HG03432 (cell line): ENCODE measurements around the gene C1orf74.

Experiments used
- ATAC-seq: cut with Tn5 transposase; IDR thresholded peaks from one replicate; pipeline ENCODE4 v1.9.1; 2021; ENCODE audit warnings: mild to moderate bottlenecking, moderate library complexity; ENCODE audit not compliant: unreplicated experiment

Gene C1orf74

DNA sequence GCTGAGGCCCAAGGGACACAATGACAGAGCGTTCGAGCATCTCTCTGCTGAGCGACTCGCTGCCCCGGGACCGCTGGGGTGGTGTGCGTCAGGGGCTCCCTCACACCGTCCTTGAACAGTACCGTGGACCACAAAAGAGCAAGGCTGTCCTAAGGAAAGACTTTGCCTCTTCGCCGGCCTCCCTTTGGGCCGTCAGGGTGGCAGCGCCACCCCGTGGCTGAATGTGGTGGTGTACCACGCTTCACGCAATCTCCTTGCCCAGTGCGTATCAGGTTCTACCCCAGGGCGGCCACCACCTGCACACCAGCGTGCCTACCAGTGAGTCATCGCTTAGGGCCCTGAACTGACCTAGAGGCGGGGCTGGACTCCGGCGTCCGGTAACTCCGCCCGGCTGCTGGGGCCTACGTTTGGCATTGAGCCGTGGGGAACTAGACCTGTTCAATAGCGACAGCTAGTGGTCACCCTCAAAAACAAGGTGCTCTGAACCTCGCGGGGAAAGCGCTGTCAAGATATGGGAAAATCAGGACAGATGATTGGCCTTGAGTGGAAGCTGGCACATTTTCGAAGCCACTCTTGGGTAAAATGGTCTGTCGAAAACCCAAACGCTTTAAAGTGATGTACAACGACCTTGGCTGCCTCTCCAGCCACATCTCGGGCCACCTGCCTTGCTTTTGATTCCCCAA lies 36.6 kb downstream of the C1orf74 start:
- peak; percentile 81 for ATAC-seq

DNA sequence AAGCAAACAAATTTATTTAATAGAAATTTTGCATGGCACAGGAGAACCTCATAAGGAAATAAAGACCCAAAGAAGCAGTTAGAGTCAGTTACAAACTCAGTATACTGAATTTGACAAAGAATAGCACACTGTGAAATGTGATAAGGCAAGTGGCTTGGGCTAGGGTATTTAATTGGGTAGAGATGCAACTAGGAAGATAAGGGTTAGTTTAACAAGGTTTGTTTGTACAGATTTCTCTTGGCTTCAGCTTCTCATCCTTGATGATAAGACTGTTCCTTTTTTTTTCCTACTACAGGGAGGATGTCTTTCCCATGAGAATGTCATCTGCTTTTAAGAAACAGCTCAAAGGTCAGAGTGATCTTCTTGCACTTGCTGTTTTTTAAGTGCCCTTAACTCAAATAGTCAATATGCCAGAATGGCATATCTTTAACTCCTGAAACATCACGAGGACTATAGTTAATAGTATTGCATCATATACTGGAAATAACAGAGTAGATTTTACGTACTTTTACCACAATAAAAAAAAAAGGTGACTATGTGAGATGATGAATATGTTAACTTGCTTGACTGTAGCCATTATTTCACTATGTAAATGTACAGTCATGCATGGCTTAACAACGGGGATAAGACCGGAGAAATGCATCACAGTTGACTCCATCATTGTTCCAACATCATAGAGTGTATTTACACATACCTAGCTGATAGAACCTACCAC lies 37.8 kb downstream of the C1orf74 start:
- no peak for ATAC-seq

GRCh38 chr1:209743145-209743482 lies 41.2 kb downstream of the C1orf74 start:
- ATAC-seq = no peak

GRCh38 chr1:209742409-209743144 lies 41.8 kb downstream of the C1orf74 start:
- ATAC-seq = no peak

DNA sequence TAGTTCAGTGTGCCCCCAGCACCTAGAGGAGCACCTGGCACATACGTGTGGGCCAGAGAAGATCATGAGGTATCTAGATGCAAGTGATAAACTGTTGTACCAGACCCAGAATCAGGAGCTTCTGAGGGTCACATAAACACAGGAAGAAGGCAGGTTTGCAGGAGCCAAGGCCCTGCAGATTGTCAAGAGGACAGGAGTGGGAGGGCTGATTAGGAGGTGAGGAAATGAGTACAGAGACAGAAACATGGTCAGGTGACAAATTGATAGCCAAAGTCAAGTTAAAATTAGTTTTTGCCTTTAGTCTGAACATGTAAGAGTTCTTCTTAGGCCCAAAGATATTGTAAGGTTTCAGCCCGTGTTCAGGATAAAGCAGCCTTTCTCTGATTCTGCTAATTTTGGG lies 42.5 kb downstream of the C1orf74 start:
- ATAC-seq = no peak

GRCh38 chr1:209741193-209741592 lies 43.2 kb downstream of the C1orf74 start:
- ATAC-seq = no peak

GRCh38 chr1:209738270-209738669 lies 46.1 kb downstream of the C1orf74 start:
- no peak for ATAC-seq

- ATAC-seq = no peak
Measured at GRCh38 chr1:209737118-209737505, 47.2 kb downstream of the C1orf74 start.

DNA sequence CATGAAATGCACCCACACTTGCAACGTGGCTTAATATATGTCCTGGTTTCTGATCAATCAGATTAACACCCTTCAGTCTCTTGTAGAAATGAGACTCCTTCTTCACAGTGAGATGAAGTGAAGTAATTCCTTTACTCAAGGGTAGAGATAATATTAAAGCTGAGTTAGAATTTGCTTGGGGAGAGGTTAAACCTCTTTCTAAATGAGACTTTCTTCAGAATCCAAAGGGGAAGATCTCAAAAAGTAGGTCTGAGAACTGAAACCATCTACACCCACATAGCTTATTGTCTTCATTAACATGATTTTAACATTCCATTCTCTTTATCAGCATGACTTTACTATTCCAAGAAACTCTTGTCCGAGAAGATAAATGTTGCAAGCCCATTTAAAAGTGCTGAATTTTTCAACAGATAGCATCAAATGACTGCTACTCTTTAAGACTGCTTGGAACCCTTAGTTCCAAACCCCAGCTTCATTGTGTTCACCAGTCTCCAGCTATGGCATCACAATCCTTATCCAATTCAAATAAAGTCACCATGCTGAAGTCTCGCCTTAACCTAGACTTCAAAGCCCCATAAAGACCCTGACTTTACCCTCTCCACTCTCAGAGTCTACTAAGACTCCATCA lies 47.8 kb downstream of the C1orf74 start:
- ATAC-seq = no peak

- ATAC-seq = no peak
Measured at GRCh38 chr1:209733409-209734192, 50.8 kb downstream of the C1orf74 start.

DNA sequence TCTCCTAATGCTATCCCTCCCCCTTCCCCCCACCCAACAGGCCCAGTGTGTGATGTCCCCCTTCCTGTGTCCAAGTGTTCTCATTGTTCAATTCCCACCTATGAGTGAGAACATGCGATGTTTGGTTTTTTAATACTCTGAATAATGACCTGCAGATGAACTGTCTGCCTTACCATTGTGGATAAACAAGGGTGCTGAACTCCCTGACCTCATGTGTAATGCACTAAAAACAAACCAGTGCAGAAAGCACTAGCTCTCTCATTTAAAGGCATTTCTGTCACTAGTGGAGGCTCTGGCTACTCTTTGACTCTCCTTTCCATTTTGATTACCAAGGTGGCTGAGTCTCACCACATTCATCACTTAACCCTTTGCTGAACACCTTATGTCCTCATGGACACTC lies 51.6 kb downstream of the C1orf74 start:
- ATAC-seq = no peak

GRCh38 chr1:209729436-209729835 lies 54.9 kb downstream of the C1orf74 start:
- no peak for ATAC-seq
